ENCODE data around the gene GNPDA1. TPM values are rescaled to one million over a fixed set of nuclear protein-coding genes. Genes with fewer than 3 reads are reported as not detected.

Gene GNPDA1
- total RNA-seq (ENCODE audit: low replicate concordance), result 89.8 and 115 TPM in 2 replicates

DNA sequence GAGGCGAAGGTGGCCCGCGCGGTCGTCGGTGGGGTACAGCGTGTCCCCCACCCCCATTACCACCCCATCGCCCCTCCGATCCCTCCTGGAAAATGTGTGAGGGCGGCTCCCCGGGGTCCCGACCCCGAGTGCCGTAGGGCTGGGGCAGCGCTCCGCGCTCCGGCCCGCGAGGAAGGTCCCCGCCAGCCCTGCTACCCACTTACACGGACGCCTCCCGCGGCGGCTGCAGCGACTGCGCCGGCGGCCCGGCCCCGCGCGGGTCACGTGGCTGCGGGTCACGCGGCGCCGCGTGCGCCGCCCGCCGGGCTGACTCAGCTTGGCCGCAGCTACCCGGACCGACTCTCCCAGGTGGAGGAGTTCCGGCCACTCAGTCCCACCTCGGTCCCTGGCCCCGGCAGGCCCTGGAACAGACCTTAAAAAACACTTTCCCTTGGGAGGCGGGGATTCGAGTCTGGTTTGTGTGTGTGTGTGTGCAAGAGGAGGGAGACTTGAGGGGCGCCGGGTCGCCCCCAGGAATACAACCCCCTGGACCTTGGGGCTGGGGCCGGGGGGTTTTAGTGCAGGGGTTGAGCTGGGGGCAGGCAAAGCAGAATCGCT is at the start of gene GNPDA1:
GNPDA1 (minus strand) TSS at position 236 of the 597 bp plus-strand sequence. CDS start 992 bp downstream, outside the sequence.
- Histone ChIP-seq H3K4me1 (peaks cover 5% of the 10 kb centered on the region), H3K36me3 (no peaks in the 10 kb centered on the region), H3K9me3 (ENCODE audit: low read depth) (no peaks in the 10 kb centered on the region), H3K79me2 (ENCODE audit: low read depth) (no peaks in the 10 kb centered on the region), H3K27ac (no peak within 1 kb of the TSS), H3K27me3 (no peaks in the 10 kb centered on the region), H3F3A (ENCODE audit: low read depth) (peaks cover 8% of the 10 kb centered on the region), H3K9ac (peak within 1 kb of the TSS; percentile 24), H3K4me3 (peak within 1 kb of the TSS; percentile 59), H2AFZ (replicated peaks) (peak within 1 kb of the TSS; percentile 83), H3K4me2 (peak within 1 kb of the TSS; percentile 78), H4K20me1 (ENCODE audit: low read depth) (no peaks in the 10 kb centered on the region)
- Mint-ChIP-seq H3K27ac (peak within 1 kb of the TSS; percentile 95), H3K9me3 (no peaks in the 10 kb centered on the region), H3K27me3 (ENCODE audit: insufficient read depth, low read depth) (no peaks in the 10 kb centered on the region), H3K4me3 (peak within 1 kb of the TSS; percentile 87), H3K36me3 (peaks cover 5% of the 10 kb centered on the region), H3K4me1 (peaks cover 16% of the 10 kb centered on the region)
- TF ChIP-seq EZH2phosphoT487 (IDR thresholded peaks at IDR 0.05) (no peak), EZH2 (IDR thresholded peaks at IDR 0.05) (no peak)
- TF ChIP-seq, protein P1, sequence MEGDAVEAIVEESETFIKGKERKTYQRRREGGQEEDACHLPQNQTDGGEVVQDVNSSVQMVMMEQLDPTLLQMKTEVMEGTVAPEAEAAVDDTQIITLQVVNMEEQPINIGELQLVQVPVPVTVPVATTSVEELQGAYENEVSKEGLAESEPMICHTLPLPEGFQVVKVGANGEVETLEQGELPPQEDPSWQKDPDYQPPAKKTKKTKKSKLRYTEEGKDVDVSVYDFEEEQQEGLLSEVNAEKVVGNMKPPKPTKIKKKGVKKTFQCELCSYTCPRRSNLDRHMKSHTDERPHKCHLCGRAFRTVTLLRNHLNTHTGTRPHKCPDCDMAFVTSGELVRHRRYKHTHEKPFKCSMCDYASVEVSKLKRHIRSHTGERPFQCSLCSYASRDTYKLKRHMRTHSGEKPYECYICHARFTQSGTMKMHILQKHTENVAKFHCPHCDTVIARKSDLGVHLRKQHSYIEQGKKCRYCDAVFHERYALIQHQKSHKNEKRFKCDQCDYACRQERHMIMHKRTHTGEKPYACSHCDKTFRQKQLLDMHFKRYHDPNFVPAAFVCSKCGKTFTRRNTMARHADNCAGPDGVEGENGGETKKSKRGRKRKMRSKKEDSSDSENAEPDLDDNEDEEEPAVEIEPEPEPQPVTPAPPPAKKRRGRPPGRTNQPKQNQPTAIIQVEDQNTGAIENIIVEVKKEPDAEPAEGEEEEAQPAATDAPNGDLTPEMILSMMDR (IDR thresholded peaks at IDR 0.05), result no peak
- DNase-seq (ENCODE audit: low spot score), result peak; percentile 76

DNA sequence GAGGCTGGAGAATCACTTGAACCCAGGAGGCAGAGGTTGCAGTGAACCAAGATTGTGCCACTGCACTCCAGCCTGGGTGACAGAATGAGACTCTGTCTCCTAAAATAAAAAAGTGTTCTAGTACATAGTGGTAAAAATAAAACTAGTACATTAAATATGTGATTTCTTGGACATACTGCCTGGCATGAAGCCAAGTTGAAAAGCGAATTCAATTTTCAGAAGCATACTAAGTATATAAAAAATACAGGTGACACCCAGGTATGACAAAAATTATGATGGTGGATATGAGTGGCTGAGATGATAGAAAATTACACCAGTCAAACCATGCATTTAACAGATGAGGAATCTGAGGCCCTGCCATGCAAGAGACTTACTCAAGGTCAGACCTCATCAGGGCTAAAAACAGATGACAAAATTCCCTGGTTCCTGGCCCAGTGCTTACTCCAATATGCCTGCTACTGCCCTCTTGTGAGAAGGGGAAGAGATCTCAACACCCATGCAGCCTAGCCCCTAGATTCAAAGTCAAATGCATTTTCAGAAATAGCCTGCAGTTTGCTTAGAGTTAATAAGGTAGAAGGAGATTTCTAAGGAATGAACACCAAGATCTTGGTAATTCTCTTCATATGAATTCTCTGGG is 46.6 kb upstream of the GNPDA1 start:
- Histone ChIP-seq H3K4me3 (no peak overlapping the region), H2AFZ (replicated peaks) (no peak overlapping the region), H3K79me2 (ENCODE audit: low read depth) (no peaks in the 10 kb centered on the region), H3K9me3 (ENCODE audit: low read depth) (no peaks in the 10 kb centered on the region), H3K4me1 (peaks cover 10% of the 10 kb centered on the region), H3K36me3 (no peaks in the 10 kb centered on the region), H3K27ac (no peak overlapping the region), H3K9ac (no peak overlapping the region), H4K20me1 (ENCODE audit: low read depth) (no peaks in the 10 kb centered on the region), H3K27me3 (no peaks in the 10 kb centered on the region), H3K4me2 (no peak overlapping the region), H3F3A (ENCODE audit: low read depth) (peaks cover 11% of the 10 kb centered on the region)
- H3K27ac Mint-ChIP-seq, result peak overlapping the region; percentile 60
- H3K36me3 Mint-ChIP-seq, result no peaks in the 10 kb centered on the region
- TF ChIP-seq EZH2 (IDR thresholded peaks at IDR 0.05) (no peak), EZH2phosphoT487 (IDR thresholded peaks at IDR 0.05) (no peak)
- TF ChIP-seq, protein P1 (IDR thresholded peaks at IDR 0.05), result no peak
- no peaks in the 10 kb centered on the region for H3K27me3 Mint-ChIP-seq (ENCODE audit: insufficient read depth, low read depth)
- H3K9me3 Mint-ChIP-seq, result no peaks in the 10 kb centered on the region
- H3K4me1 Mint-ChIP-seq, result peaks cover 35% of the 10 kb centered on the region
- no peak overlapping the region for H3K4me3 Mint-ChIP-seq
- DNase-seq (ENCODE audit: low spot score), result no peak

DNA sequence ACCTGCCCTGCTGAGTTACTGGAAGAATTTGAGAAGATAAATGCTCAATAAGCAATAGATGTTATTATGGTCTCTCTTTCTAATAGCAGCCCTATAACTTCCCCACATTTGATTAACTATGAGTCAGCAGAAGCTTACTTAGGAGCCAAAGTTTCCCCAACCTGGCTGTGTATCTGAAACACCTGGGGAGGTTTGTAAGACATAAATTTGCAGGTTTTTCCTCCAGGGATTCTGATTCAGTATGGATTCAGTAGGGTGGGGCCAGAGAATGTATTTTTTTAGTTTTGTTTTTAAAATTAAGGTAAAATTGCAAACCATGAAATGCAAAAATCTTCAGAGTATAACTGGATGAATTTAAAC is 44.9 kb upstream of the GNPDA1 start:
- H3K27me3 Mint-ChIP-seq (ENCODE audit: insufficient read depth, low read depth), result no peaks in the 10 kb centered on the region
- Histone ChIP-seq H3K9ac (no peak overlapping the region), H4K20me1 (ENCODE audit: low read depth) (no peaks in the 10 kb centered on the region), H3K9me3 (ENCODE audit: low read depth) (no peaks in the 10 kb centered on the region), H3K27me3 (no peaks in the 10 kb centered on the region), H3K36me3 (no peaks in the 10 kb centered on the region), H3K4me3 (no peak overlapping the region), H3K4me2 (no peak overlapping the region), H3K4me1 (peaks cover 6% of the 10 kb centered on the region), H2AFZ (replicated peaks) (no peak overlapping the region), H3K27ac (no peak overlapping the region), H3F3A (ENCODE audit: low read depth) (no peaks in the 10 kb centered on the region), H3K79me2 (ENCODE audit: low read depth) (no peaks in the 10 kb centered on the region)
- no peak for DNase-seq (ENCODE audit: low spot score)
- peaks cover 35% of the 10 kb centered on the region for H3K4me1 Mint-ChIP-seq
- TF ChIP-seq, protein P1 (IDR thresholded peaks at IDR 0.05), result no peak
- no peak for TF ChIP-seq EZH2phosphoT487 (IDR thresholded peaks at IDR 0.05)
- TF ChIP-seq EZH2 (IDR thresholded peaks at IDR 0.05), result no peak
- no peaks in the 10 kb centered on the region for H3K9me3 Mint-ChIP-seq
- no peak overlapping the region for H3K4me3 Mint-ChIP-seq
- H3K36me3 Mint-ChIP-seq, result no peaks in the 10 kb centered on the region
- H3K27ac Mint-ChIP-seq, result no peak overlapping the region
